Measurements from ENCODE around the gene FHDC1.

GRCh38 chr4:153001626-153002025 is 65.5 kb downstream of the FHDC1 start:
- TF ChIP-seq POLR2A (IDR thresholded peaks at IDR 0.05) (no peak), CTCF (IDR thresholded peaks at IDR 0.05) (no peak)
